Endodermal cell (in vitro differentiated cells): ENCODE results near the gene OR51I2. TPM values are rescaled to one million over a fixed set of nuclear protein-coding genes. Genes with fewer than 3 reads are reported as not detected.

Experiments used
- DNase-seq: peaks from one replicate; pipeline ENCODE4 v3.0.0-alpha.2; 2017
- H3K27ac ChIP-seq: 2 replicates; pipeline ENCODE4 v1.5.1; 2013; ENCODE audit warnings: mild to moderate bottlenecking, low read depth, low read length, moderate library complexity
- H3K27me3 ChIP-seq: 2 replicates; pipeline ENCODE4 v1.6.1; 2013; ENCODE audit warnings: mild to moderate bottlenecking, low read length, moderate library complexity; ENCODE audit not compliant: insufficient read depth, control insufficient read depth, poor library complexity, severe bottlenecking
- H3K36me3 ChIP-seq: 2 replicates; pipeline ENCODE4 v1.7.0; 2013; ENCODE audit warnings: mild to moderate bottlenecking, low read length, moderate library complexity; ENCODE audit not compliant: control insufficient read depth, insufficient read depth
- H3K4me1 ChIP-seq: one replicate; pipeline ENCODE4 v1.7.0; 2013; ENCODE audit warnings: low read length; ENCODE audit not compliant: control insufficient read depth, insufficient read depth
- H3K4me3 ChIP-seq: 2 replicates; pipeline ENCODE4 v1.5.1; 2013; ENCODE audit warnings: mild to moderate bottlenecking, low read length, moderate library complexity
- H3K9ac ChIP-seq: 2 replicates; pipeline ENCODE4 v1.6.1; 2013; ENCODE audit warnings: mild to moderate bottlenecking, low read length, moderate library complexity; ENCODE audit not compliant: poor library complexity, severe bottlenecking; ENCODE audit errors: extremely low read depth
- H3K9me3 ChIP-seq: 2 replicates; pipeline ENCODE4 v1.6.1; 2013; ENCODE audit warnings: mild to moderate bottlenecking, low read length, moderate library complexity; ENCODE audit not compliant: control insufficient read depth
- H3K27ac Mint-ChIP-seq: 2 replicates; pipeline ENCODE4 v1.8.0; 2020; ENCODE audit warnings: mixed read lengths
- H3K27me3 Mint-ChIP-seq: 2 replicates; pipeline ENCODE4 v1.8.0; 2021; ENCODE audit warnings: mild to moderate bottlenecking, mixed read lengths; ENCODE audit not compliant: insufficient read depth
- H3K36me3 Mint-ChIP-seq: 2 replicates; pipeline ENCODE4 v1.8.0; 2020; ENCODE audit warnings: low read depth, mixed read lengths
- H3K4me1 Mint-ChIP-seq: 2 replicates; pipeline ENCODE4 v1.8.0; 2020; ENCODE audit warnings: mixed read lengths
- H3K4me3 Mint-ChIP-seq: 2 replicates; pipeline ENCODE4 v1.8.0; 2020; ENCODE audit warnings: mild to moderate bottlenecking, moderate library complexity, mixed read lengths
- H3K9me3 Mint-ChIP-seq: 2 replicates; pipeline ENCODE4 v1.8.0; 2020; ENCODE audit warnings: mild to moderate bottlenecking, mixed read lengths
- WGBS, 2 experiments: methylation state at CpG; one replicate each; pipeline versions ENCODE4 v1.1.5 to v1.1.7; 2013; ENCODE audit warnings: missing lambda C conversion rate in 2 of 2, mixed read lengths in 1 of 2; ENCODE audit not compliant: insufficient coverage in 1 of 2, insufficient read length in 1 of 2; 5-methylcytosine and 5-hydroxymethylcytosine counted together
- total RNA-seq, 2 donors: library from RNA; stranded (reverse); fragmentation: NEBNext Ultra II Directional in 1 of 2; extraction: Animal tissue kit (Norgen Biotek cat#: 25700) in 1 of 2; gene quantifications; 2 replicates in 1 of 2; 3 replicates in 1 of 2; pipeline ENCODE4 v1.2.1, GENCODE V29; 2021
- TF ChIP-seq, protein P1 (sequence below): fragments of 200-600 bp; sonication (generic); conservative IDR thresholded peaks from 2 replicates; pipeline ENCODE4 v1.5.0; 2021; ENCODE audit warnings: antibody characterized with exemption, mild to moderate bottlenecking

OR51I2 gene
- total RNA-seq, 2 donors from 2014 or later, result not detected

DNA sequence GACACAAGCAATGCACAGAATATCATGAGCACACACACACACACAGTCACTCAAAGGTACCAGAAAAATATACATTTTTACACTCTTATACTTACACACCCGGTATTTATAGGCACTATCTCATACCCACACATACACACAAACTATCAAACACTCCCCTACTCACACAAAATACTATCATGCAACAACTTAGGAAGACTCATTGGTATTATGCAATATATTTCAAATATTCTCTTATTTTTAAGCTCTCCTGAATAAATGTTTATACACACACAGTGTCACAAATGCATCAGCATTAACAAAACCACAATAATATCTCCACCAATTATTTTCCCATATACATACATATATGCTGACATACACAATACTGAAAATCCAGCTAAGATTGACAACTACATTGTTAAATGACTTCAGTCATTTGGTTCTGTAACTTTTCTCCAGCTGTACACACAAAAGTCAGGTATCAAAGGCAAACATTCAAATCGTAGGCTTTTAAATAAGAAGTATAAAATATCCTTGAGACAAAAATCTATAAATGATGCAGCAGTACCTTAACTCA is 5.2 kb upstream of the OR51I2 start:
- Histone ChIP-seq H3K27ac (no peak overlapping the region), H3K9me3 (no peaks in the 10 kb centered on the region), H3K36me3 (no peaks in the 10 kb centered on the region), H3K4me1 (no peaks in the 10 kb centered on the region), H3K9ac (no peak overlapping the region), H3K4me3 (no peak overlapping the region), H3K27me3 (peaks cover 7% of the 10 kb centered on the region)
- Mint-ChIP-seq H3K27ac (no peak overlapping the region), H3K4me3 (no peak overlapping the region), H3K9me3 (no peaks in the 10 kb centered on the region), H3K4me1 (peaks cover 9% of the 10 kb centered on the region), H3K36me3 (no peaks in the 10 kb centered on the region), H3K27me3 (no peaks in the 10 kb centered on the region)
- 80 to 82% methylated on average over 1 to 2 of the region's 2 CpGs for WGBS, 2 experiments
- no peak for DNase-seq
- TF ChIP-seq, protein P1, sequence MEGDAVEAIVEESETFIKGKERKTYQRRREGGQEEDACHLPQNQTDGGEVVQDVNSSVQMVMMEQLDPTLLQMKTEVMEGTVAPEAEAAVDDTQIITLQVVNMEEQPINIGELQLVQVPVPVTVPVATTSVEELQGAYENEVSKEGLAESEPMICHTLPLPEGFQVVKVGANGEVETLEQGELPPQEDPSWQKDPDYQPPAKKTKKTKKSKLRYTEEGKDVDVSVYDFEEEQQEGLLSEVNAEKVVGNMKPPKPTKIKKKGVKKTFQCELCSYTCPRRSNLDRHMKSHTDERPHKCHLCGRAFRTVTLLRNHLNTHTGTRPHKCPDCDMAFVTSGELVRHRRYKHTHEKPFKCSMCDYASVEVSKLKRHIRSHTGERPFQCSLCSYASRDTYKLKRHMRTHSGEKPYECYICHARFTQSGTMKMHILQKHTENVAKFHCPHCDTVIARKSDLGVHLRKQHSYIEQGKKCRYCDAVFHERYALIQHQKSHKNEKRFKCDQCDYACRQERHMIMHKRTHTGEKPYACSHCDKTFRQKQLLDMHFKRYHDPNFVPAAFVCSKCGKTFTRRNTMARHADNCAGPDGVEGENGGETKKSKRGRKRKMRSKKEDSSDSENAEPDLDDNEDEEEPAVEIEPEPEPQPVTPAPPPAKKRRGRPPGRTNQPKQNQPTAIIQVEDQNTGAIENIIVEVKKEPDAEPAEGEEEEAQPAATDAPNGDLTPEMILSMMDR, result no peak

DNA sequence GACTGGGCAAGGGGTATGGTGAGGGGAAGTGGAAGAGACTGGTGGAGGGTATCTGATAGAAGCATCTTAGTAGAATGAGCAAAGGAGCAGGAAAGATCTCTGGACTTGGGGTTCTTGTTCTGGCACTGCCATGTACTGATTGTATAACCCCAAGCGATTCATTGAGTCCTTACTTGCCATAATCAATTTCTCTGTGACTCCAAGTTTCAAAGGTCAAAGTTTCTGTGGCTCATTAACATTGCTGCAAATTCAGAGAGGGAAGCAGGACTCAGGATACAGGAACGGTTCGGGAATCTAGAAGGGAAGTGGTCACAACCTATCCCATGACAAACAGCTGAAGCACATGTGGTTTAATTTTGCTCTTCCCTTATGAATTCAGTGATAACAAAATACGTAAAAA is 309 bp downstream of the OR51I2 start:
- no peaks in the 10 kb centered on the region for H3K9me3 Mint-ChIP-seq
- Histone ChIP-seq H3K4me1 (no peaks in the 10 kb centered on the region), H3K9ac (no peak overlapping the region), H3K27me3 (no peaks in the 10 kb centered on the region), H3K27ac (no peak overlapping the region), H3K36me3 (no peaks in the 10 kb centered on the region), H3K9me3 (no peaks in the 10 kb centered on the region), H3K4me3 (no peak overlapping the region)
- peaks cover 3% of the 10 kb centered on the region for H3K4me1 Mint-ChIP-seq
- H3K27me3 Mint-ChIP-seq, result peaks cover 8% of the 10 kb centered on the region
- DNase-seq, result no peak
- no peak overlapping the region for H3K27ac Mint-ChIP-seq
- 93% methylated on average over 3 to 4 of the region's 4 CpGs for WGBS, 2 experiments
- TF ChIP-seq, protein P1, result no peak
- no peak overlapping the region for H3K4me3 Mint-ChIP-seq
- H3K36me3 Mint-ChIP-seq, result no peaks in the 10 kb centered on the region

GRCh38 chr11:5460983-5461621 is 12.0 kb downstream of the OR51I2 start:
- Histone ChIP-seq H3K9ac (no peak overlapping the region), H3K36me3 (no peaks in the 10 kb centered on the region), H3K27ac (no peak overlapping the region), H3K4me1 (no peaks in the 10 kb centered on the region), H3K27me3 (no peaks in the 10 kb centered on the region), H3K4me3 (no peak overlapping the region), H3K9me3 (no peaks in the 10 kb centered on the region)
- no peak overlapping the region for H3K4me3 Mint-ChIP-seq
- H3K4me1 Mint-ChIP-seq, result no peaks in the 10 kb centered on the region
- H3K27ac Mint-ChIP-seq, result no peak overlapping the region
- H3K9me3 Mint-ChIP-seq, result no peaks in the 10 kb centered on the region
- no peak for DNase-seq
- TF ChIP-seq, protein P1, result no peak
- H3K36me3 Mint-ChIP-seq, result no peaks in the 10 kb centered on the region
- no peaks in the 10 kb centered on the region for H3K27me3 Mint-ChIP-seq
- WGBS, 2 experiments, result 90 to 100% methylated on average over 1 to 14 of the region's 14 CpGs
